Ammon's horn (tissue), 1 donor: Measurements from ENCODE around the gene FLYWCH1.
A peak's percentile ranks its signal among the peaks of the same experiment; 100 is the strongest.

ENCODE experiments used
- DNase-seq: peaks from one replicate; pipeline ENCODE4 v3.0.0-alpha.2; 2016; ENCODE audit warnings: low spot score

Gene FLYWCH1

GRCh38 chr16:2968738-2969544 is 57.2 kb downstream of the FLYWCH1 start, which contains the start of gene PAQR4:
Gene PAQR4, plus strand, starts transcription at chr16:2969348. Its CDS starts 327 bp downstream, at chr16:2969675.
- DNase-seq, result peak; percentile 93

GRCh38 chr16:2969545-2970521 is 58.1 kb downstream of the FLYWCH1 start:
- peak; percentile 74 for DNase-seq

- no peak for DNase-seq
Observed at GRCh38 chr16:2970563-2970962, 58.8 kb downstream of the FLYWCH1 start.

- DNase-seq, result no peak
Observed at GRCh38 chr16:2971134-2971984, 59.6 kb downstream of the FLYWCH1 start.

GRCh38 chr16:2971985-2972784 is 60.5 kb downstream of the FLYWCH1 start:
- DNase-seq, result peak; percentile 46

- peak; percentile 40 for DNase-seq
Observed at GRCh38 chr16:2973093-2973492, 61.4 kb downstream of the FLYWCH1 start.

GRCh38 chr16:2973605-2974318 is 62.0 kb downstream of the FLYWCH1 start:
- DNase-seq, result no peak

- DNase-seq, result no peak
Observed at GRCh38 chr16:2974319-2975056, 62.8 kb downstream of the FLYWCH1 start.

GRCh38 chr16:2975161-2975795 is 63.5 kb downstream of the FLYWCH1 start:
- no peak for DNase-seq

GRCh38 chr16:2976201-2976600 is 64.5 kb downstream of the FLYWCH1 start:
- DNase-seq, result peak; percentile 45

- no peak for DNase-seq
Observed at GRCh38 chr16:2976673-2977072, 64.9 kb downstream of the FLYWCH1 start.

GRCh38 chr16:2977440-2977839 is 65.7 kb downstream of the FLYWCH1 start:
- peak; percentile 42 for DNase-seq

- DNase-seq, result no peak
Observed at GRCh38 chr16:2979669-2980226, 68.0 kb downstream of the FLYWCH1 start.

GRCh38 chr16:2980227-2981176 is 68.8 kb downstream of the FLYWCH1 start, which contains the start of gene PKMYT1:
Gene PKMYT1, minus strand, starts transcription at chr16:2980446. Its CDS starts 789 bp downstream, at chr16:2979657.
- peak; percentile 90 for DNase-seq

GRCh38 chr16:2981177-2981898 is 69.6 kb downstream of the FLYWCH1 start:
- DNase-seq, result no peak

- DNase-seq, result no peak
Observed at GRCh38 chr16:2981899-2982250, 70.1 kb downstream of the FLYWCH1 start.

GRCh38 chr16:2982402-2982801 is 70.7 kb downstream of the FLYWCH1 start:
- no peak for DNase-seq
